Epithelial cell of esophagus (primary cell): ENCODE data around the gene ZFPM1.

Experiments used
- DNase-seq: peaks from one replicate; pipeline ENCODE4 v3.0.0; 2010; ENCODE audit warnings: low read depth
- H3K4me3 ChIP-seq: 2 replicates; pipeline ENCODE4 v1.5.1; 2011; ENCODE audit warnings: mild to moderate bottlenecking, low read length, control low read depth
- CTCF ChIP-seq: IDR thresholded peaks from 2 replicates; pipeline ENCODE4 v1.5.1; 2011; ENCODE audit warnings: low read depth, mild to moderate bottlenecking, low read length, control low read depth, inconsistent platforms; ENCODE audit not compliant: insufficient read depth; ENCODE audit errors: missing control alignments

Gene ZFPM1

DNA sequence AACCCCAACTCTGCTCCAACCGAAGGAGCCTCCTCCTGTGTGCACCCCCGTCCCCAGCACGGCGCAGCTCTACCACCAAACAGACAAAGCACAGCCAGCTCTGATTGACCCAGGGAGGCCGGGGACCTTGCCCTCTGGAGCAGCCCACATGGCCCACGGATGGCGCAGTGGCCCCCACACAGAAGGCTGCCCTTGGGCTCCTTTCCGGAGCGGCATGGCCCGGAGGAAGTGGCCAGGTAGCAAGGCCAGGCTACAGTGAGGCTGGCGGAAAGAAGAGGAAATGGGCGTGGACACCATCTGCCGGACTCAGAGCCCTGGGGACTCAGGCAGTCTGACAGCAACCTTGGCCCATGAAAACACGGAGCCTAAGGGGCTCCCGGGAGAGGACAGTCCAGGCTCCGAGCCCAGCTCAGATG, 97.2 kb downstream of the ZFPM1 start:
- DNase-seq: no peak
- TF ChIP-seq CTCF: no peak
- H3K4me3 ChIP-seq: no peak overlapping the region

DNA sequence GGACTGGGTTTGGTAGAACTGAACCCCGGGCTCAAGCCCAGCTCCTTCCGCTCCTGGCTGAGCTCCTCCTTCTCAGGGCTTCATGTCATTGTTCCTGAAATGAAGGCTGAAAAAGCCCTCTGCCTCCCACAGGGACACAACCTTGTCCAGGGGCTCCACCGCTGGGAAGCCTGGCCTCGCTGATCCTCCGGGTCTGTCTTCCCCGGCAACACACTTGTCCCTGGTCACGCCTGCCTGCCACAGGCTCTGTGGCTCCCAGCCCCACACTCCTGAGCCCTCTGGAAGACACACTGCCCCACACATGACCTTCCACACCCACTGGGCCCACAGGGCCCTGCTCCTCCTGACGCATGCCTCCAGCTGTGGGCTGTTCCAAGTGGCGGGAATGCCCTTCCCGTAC, 99.1 kb downstream of the ZFPM1 start:
- TF ChIP-seq CTCF: no peak
- H3K4me3 ChIP-seq: no peak overlapping the region
- DNase-seq: no peak

- no peak for TF ChIP-seq CTCF
- no peak overlapping the region for H3K4me3 ChIP-seq
- DNase-seq: no peak
Measured at GRCh38 chr16:88552815-88553214, 99.7 kb downstream of the ZFPM1 start.

DNA sequence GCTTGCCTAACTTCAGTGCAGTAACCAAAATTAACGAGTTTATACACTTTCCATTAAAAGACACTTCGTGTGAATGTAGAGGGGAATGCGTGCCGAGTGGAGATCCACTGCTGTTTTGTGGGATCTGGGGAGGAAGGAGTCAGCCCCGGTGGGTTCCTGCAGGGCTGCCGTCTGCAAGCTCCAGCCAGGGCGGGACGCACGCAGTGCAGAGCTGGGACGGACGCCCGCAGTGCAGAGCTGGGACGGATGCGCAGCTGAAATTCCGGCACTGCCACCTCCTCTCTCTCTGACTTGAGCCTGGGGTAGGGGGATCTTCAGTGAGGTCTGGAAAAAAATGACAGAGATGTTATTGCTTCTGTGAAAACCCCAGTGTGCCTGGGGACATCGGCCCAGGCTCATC, 100.7 kb downstream of the ZFPM1 start:
- TF ChIP-seq CTCF: no peak
- DNase-seq: no peak

DNA sequence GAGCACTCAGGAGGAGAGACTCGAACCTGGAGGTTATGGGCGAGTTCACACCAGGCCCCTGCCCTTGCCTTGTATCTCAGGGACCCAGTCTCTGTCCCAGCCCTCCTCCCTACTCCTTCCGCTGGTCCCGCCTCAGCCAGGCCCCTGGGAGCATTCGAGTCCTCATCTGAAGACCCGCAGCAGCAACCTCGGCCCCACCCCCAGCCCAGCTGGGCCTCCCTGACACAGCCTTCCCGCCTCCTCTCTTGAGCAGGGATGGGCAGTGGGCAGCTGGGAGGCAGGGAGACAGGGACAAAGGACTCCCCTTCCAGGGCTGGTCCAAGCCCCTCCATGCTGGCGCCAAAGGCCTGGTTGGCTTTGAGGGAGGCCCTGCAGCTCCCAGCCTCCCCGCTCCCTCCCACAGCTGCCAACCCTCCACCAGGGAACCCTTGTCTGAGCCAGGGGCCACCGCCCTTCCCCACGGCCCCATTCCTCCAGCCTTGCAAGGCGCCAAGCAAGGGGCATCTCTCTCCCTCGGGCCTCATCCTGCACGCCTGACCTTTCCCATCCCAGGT, 101.7 kb downstream of the ZFPM1 start:
- no peak for DNase-seq
- H3K4me3 ChIP-seq: no peak overlapping the region
- TF ChIP-seq CTCF: no peak

More for the DNA sequence above, 100.7 kb downstream of the ZFPM1 start:
- no peak overlapping the region for H3K4me3 ChIP-seq

DNA sequence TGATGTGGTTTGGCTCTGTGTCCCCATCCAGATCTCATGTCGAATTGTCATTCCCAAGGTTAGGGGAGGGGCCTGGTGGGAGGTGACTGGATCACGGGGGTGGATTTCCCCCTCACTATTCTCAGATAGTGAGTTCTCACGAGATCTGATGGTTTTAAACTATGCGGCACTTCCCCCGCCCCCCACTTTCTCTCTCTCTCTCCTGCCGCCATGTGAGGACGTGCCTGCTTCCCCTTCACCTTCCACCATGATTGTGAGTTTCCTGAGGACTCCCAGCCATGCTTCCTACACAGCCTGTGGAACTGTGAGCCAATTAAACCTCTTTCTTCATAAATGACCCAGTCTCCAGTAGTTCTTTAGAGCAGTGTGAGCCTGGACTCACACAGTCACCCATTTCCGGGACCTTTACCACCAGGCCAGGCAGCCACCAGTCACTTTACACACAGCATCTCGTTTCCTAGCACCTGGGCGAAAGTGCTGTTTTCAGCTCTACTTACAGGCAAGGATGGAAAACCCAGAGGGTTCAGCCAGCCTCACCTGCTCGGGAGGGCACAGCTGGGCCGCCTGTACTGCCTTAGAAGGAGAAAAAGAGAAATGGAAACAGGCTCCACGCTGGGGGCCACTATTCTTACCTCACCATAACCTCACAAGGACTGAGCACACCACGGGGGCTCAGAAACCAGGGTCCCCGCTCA, 103.4 kb downstream of the ZFPM1 start:
- TF ChIP-seq CTCF: no peak
- no peak for DNase-seq

More for the DNA sequence above, 103.4 kb downstream of the ZFPM1 start:
- H3K4me3 ChIP-seq: no peak overlapping the region
